Stimulated activated CD4-positive, alpha-beta T cell treated with anti-CD3 and anti-CD28 coated beads, Interleukin-12 subunit alpha, Interleukin-12 subunit beta, amount 100 ng/mL, for 48 hours (primary cell): ENCODE results near the gene DBNDD2.

Experiments
- DNase-seq, 3 donors: peaks; one replicate each; pipeline ENCODE4 v3.0.0-alpha.2; 2020; ENCODE audit warnings: low read depth in 2 of 3, low spot score in 1 of 3

Gene DBNDD2

DNA sequence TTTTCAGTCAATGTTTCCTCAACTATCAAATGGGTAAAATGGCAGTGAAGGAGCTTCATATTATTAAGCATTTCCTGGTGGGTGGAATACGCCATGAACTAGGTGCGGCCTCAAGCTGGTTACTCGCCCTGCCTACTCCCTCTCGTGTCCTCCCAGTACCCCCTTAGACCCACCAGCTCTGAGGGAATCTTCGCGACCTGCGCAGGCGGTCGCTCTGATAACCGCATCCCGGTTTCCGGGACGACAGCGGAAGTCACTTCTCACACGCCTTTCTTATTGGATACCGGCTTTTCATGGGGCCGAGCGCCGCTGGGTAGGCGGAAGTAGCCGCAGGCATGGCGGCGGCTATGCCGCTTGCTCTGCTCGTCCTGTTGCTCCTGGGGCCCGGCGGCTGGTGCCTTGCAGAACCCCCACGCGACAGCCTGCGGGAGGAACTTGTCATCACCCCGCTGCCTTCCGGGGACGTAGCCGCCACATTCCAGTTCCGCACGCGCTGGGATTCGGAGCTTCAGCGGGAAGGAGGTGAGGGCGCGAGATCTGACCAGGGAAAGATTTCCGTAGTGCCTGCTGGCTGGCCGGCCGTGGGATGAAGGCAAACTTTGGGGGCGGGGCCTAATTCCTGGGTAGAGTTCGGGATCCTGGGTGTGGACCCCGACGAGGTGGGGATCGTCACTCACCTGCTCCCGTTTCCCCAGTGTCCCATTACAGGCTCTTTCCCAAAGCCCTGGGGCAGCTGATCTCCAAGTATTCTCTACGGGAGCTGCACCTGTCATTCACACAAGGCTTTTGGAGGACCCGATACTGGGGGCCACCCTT, 7.9 kb downstream of the DBNDD2 start, which contains the start of gene PIGT:
Gene PIGT, plus strand, starts transcription at position 320 of the 816 bp plus-strand sequence. Its CDS starts 16 bp downstream, at position 336.
- peak; percentile 79 to 81 (median 81) for DNase-seq

DNA sequence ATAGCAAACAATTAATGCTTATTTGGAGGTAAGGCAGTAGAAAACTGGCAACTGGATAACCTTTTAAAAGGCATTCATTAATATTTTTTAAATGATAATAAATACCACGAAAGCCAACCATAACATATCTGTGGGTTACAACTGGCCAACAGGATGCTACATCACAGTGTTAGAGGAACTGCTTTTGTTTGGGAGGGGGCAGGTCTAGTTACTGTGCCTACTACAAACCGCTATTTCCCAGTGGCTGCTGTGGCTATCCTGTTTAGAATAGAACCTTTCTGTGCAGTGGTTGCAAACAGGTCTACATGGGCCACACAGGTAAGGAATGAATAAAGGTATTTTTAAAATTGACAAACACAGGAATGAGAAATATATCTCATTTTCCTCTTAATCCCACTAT, 8.8 kb downstream of the DBNDD2 start:
- no peak for DNase-seq

DNA sequence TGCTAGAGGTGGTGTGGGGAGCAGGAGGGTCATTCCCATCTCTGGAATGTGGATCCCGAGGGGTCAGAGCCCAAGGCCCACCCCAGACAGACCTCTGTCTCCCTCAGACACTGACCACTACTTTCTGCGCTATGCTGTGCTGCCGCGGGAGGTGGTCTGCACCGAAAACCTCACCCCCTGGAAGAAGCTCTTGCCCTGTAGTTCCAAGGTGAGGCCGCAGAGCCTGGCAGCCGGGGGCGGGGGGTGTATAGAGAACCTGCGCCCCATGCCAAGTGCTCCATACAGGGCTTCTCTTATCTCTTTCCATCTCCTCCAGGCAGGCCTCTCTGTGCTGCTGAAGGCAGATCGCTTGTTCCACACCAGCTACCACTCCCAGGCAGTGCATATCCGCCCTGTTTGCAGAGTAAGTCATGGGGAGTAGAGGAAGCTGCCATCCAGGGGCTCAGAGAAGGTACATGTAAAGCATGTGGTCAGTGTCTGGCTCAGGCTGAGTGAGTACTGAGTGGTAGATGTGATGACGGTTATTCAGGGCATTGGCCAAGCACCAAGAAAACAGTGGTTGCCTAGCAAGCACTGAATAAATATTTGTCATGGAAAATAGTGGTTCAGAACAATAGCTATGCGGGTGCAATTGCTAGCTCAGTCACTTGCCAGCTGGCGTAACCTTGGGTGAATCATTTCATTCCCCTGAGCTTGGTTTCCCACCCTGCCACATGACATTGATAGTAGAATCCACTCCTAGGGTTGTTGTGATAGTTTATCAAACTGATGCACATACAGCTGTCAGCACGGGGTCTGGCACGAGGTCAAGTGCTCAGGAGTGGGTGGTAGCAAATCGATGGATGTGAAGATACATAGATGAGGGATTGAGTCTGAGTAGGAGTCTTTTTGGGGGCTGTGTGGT, 11.4 kb downstream of the DBNDD2 start:
- no peak for DNase-seq

DNA sequence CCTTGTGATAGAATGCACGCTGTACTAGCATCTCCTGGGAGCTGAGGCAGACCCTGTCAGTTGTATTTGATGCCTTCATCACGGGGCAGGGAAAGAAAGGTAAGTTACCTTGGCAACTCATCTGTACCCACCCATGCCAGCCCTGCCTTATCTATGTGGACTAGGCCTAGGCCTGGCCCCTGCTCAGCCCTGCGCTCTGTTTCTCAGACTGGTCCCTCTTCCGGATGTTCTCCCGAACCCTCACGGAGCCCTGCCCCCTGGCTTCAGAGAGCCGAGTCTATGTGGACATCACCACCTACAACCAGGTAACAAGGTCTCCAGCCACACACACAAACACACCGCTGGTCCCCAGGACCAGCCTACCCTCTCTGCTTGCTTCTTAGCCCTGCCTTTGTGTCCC, 12.0 kb downstream of the DBNDD2 start:
- DNase-seq = no peak

DNA sequence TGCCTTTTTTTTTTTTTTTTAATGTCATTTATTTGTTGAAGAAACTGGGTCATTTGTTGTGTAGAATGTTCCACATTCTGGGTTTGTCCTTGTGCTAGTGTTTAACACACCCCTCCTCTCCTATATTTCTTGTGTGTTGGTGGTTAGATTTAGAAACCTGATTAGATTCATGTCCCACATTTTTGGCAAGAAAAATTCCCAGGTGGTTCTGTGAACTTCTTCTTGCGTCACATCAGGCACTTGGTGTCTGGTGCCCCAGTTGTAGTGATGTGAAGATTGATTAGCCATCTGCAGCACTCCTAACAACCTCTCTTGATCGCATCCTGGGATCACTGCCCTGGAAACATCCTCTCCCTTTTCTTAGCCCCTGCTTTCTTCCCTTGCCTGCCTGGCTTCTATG, 15.6 kb downstream of the DBNDD2 start:
- no peak for DNase-seq

DNA sequence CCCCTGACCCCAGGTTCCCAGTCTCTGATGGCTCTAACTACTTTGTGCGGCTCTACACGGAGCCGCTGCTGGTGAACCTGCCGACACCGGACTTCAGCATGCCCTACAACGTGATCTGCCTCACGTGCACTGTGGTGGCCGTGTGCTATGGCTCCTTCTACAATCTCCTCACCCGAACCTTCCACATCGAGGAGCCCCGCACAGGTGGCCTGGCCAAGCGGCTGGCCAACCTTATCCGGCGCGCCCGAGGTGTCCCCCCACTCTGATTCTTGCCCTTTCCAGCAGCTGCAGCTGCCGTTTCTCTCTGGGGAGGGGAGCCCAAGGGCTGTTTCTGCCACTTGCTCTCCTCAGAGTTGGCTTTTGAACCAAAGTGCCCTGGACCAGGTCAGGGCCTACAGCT, 17.5 kb downstream of the DBNDD2 start:
- DNase-seq = no peak

DNA sequence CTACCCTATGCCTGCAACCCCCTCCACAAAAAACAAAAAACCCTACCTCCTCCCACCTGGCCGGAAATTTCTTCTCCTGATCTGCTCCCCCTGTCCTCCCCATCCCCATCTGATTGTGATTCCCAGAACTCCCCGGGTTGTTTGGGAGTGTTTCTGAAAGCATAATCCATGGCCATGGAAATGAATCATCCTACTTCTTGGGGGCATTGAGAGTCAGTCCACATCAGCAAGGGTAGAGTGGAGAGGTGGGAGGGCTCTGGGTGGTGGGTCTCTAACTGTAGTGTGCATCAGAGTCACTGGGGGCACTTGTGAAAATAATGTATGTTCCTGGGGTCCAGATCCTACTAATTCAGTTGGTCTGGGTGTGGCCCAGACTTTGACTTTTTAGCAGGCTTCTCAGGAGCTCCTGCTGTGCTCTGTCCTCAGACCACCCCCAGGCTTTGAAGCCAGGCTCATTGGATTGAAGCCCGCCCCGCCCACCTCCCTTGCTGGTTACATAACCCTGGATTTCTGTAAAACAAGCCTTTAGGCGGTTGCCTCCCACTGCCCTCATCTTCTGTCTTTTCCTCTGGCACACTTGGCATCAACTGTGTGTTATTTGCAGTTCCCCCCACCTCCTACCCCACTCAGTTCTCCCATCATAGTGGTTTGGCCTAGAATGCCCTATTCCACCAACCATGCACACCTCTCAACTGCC, 18.4 kb downstream of the DBNDD2 start:
- no peak for DNase-seq

DNA sequence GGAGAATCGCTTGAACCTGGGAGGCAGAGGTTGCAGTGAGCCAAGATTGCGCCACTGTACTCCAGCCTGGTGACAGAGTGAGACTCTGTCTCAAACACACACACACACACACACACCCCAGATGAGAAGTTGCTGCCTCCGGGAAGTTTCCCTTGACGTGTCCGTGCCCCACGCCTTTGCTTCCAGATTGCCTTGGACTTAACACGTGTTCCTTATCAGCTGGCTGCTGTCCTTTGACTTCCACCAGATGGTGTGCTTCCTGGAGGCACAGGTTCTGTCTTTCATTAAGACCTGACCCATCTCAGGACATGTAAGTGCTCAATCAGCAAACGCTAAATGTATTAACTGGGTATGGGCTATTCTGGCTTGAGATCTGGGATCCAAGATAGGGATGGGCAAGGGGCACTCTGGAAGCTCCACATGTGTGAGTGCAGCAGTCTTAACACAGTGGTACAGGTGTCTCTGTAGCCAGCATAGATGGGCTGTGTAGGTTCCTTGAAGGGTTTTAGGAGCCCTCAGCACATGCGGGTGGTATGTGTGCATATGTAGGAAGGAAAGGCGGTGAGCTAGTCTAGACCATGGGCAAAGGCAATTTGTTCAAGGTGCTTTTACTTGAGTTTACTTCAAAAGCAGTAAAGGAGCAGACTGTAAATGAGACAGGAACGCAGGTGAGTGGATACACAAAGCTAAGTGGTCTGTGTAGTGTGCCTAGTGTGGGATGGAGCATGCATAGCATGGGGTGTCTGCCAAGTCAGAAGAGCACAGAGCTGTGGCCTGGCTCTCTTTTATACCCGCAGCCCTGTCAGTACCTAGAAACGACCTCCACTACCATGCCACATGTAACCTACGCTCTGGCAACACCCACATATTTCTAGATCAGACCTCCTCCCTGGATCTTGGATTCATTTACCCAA, 19.4 kb downstream of the DBNDD2 start:
- DNase-seq = no peak

DNA sequence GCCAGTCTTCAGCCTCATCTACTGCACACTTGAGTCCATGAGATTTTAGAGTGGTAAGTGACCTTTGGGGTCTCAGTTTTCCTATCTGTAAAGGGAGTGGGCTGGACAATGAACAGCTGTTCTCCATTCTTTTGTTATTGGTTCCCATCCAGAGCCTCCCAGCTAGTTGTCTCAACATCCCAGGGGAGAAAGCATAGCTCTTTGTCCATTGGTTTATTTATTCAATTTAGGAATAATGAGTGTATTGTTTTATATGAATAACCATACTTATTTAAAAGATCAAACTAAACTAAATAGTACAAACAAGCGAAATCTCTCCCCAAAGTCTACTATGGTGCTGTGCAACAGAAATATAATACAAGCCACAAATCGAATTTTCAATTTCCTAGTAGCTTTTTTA, 21.5 kb downstream of the DBNDD2 start:
- no peak for DNase-seq

DNA sequence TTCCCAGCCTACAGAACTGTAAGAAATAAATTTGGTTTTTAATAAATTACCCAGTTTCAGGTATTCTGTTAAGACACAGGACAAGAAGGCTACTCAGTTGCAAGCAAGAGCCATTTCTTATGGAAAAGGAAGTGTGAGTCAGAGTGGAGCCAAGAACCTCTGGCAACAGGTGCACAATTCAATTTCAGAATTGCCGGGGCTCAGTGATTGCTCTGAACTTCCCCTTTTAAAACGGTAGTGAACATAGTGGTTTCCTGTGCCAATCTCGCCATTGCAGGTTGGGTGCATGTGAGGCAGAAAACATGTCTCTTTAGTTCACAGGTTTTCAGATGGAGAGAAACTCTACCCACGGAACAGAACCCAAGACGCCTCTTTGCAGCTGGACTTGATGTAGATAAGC, 24.2 kb downstream of the DBNDD2 start:
- no peak for DNase-seq

DNA sequence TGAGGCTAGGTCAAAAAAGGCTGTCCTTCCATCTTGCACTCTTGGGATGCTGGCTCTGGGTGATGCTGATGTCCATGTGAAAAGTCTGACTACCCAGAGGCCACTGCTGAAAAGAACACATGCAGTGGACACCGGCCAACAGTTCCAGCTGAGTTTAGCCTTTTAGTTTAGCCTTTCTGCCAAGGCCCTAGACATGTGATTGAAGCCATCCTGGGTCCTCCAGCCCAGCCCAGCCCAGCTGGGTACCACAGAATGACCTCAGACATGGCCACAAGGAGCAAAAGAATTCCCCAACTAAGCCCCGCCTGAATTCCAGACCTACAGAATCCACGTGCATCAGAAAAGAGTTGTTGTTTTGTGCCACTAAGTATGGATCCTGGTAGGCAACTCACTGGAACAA, 25.2 kb downstream of the DBNDD2 start:
- DNase-seq = no peak

DNA sequence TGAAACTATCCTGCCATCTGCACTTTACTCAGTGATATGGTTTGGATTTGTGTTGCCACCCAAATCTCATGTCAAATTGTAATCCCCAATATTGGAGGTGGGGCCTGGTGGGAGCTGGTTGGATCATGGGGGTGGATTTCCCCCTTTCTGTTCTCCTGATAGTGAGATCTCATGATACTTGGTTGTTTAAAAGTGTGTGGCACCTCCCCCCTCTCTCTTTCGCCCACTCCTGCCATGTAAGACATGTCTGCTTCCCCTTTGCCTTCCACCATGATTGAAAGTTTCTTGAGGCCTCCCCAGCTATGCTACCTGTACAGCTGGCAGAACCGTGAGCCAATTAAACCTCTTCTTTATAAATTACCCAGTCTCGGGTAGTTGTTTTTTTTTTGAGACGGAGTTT, 25.9 kb downstream of the DBNDD2 start:
- DNase-seq = no peak

DNA sequence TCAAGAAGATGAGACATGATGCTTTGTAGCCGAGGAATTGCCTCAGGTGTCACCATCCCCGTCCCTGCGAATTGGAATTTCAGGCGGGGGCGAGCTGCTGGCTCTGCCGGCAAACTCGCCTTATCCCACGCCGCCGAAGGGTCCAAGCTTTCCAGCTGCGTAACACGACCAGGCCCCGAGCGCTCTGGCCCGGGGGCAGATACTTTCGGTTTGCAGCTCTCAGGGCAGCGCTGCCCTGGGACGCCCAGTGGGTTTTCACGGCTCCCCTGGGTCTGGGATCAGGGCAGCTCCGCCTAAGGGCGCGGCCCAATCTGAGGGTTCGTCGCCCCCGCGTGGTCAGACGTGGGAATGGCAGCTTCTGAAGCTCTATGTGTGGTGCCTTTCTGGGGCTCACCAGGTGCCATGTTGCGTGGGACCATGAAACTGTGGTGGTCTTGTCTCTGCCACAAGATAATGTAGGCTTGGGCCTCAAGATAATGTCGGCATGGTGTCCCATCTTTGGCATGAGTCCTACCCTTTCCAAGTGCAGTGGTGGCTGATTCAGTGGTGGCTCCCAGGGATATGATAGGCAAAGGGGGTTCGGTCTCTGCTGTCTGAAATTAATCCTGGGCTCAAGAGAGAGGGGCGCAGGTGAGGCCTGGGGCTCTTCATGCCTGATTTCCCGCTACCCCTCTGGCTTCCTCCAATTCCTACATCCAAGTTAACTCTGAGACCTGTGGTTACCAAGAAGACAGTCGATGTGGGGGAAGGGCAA, 28.8 kb downstream of the DBNDD2 start:
- DNase-seq = peak; percentile 75 to 89 (median 77)

DNA sequence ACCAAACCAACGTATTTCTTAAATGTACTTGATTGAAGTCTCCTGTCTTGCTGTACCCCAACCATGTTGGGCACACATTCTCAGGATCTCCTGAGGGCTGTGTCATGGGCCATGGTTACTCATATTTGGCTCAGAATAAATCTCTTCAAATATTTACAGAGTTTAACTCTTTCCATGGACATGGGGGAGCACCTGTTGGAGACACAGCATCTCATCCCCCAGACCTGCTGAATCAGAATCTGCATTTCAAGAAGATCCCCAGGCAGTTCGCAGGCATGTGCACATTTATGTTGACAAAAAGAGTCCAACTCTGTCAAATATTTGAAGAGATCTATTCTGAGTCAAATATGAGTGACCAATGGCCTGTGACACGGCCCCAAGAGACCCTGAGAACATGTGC, 32.3 kb downstream of the DBNDD2 start:
- no peak for DNase-seq

DNA sequence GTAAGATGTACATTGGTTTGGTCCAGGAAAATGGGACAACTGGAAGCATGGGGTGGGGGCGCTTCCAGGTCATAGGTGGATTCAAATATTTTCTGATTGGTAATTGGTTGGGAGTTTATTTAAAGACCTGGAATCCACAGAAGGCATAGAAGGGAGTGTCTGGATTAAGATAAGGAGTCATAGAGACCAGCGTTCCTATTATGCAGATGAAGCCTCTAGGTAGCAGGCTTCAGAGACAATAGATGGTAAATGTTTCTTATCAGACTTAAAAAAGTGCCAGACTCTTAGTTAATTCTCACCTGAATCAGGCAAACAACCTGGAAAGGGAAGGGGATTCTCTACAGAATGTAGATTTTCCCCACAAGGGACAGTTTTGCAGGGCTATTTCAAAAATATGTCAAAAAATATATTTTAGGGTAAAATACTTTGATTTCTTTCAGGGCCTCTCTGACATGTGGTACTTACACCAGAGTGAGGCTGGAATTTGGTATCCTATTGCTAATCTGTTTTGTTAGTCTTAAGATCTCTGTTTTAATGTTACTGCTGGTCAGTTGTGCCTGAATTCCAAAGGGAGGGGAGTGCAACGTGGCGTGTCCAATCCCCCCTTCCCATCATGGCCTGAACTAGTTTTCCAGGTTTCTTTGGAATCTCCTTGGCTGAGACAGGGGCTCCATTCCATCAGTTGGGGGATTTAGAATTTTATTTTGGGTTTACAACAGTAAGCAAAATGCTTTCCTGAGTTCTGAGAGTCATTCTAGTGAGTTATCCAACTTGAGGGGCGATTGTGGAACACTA, 33.0 kb downstream of the DBNDD2 start:
- no peak for DNase-seq

DNA sequence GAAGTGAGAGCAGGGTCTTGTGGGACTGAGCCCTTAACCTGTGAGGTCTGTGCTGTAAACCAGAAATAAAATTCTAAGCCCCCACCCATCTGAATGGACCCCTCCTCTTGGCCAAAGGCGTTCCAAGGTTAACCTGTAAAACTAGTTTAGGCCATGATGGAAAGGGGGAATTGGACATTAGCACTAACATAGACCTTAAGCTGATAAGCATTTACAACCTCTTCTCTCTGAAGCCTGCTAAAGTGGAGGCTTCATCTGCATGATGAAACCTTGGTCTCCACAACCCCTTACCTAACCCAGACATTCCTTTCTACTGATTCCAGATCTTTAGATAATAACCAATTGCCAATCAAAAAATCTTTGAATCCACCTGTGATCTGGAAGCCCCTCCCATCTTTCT, 33.7 kb downstream of the DBNDD2 start:
- DNase-seq = no peak

DNA sequence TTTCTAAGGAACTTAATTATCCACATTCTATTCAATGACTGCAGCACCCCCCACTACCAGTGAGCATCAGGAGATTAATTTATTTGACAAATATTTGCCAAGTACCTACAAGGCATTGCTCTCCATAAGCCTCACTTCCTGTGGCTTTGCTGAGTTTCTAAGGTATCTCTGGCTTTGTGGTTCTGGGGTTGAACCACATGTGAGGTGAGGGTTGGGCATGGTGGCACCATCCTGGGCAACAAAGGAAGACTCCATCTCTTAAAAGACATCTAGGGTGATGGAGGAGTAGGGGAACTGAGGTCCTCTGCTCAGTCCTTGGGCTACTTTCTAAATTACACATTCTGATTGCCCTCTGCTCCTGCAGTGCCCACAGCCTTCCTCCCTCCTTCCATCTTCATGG, 36.0 kb downstream of the DBNDD2 start:
- no peak for DNase-seq

DNA sequence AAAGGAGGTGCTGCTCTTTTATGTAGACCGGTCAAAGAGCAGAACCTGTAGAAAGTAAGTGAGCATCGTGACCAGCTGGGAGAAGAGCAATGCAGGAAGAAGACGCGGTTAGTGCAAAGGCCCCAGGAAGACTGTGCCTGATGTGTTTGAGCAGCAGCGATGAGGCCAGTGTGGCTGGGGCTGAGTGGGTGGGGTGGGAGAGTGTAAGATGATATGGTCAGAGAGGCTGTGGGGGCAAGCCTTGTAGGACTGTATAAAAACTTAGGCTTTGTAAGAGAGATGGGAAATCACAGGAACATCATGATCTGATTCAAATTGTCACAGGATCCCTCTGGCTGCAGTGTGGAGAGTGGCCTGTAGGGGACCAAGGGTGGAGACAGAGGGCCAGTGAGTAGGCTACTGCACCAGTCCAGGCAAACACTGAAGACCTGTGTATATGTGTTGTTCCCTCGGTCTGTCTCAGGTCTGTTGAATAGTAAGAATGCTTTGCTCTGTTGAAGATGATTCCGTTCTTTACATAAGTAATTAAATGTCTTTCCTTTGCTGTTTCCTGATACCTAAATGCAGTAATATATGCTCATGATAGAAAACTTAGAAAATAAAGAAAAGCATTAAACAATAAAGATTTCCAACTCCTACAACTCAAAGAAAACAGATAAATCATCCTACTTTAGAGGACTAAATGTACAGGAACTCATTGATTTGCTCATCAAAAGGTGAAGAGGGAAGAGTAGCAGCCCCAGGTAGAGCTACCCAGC, 37.9 kb downstream of the DBNDD2 start:
- peak in 2 of 3 donors; percentile 34 to 38 for DNase-seq
